Adrenal gland (tissue), 12 donors: ENCODE results near the gene MPEG1. TPM values are rescaled to one million over a fixed set of nuclear protein-coding genes. Genes with fewer than 3 reads are reported as not detected.

Experiments
- DNase-seq, 7 donors: peaks; one replicate each; pipeline ENCODE4 v3.0.0-alpha.2; 2019 to 2020
- H3K27ac ChIP-seq, 5 donors: fragments of 200-600 bp; sonication (generic) in 4 of 5; 1 replicate in 3 of 5; 2 replicates in 2 of 5; pipeline versions ENCODE4 v1.5.1 to v1.8.0; 2016 to 2020; ENCODE audit warnings: mild to moderate bottlenecking in 1 of 5
- H3K27me3 ChIP-seq: fragments of 200-600 bp; 2 replicates; pipeline ENCODE4 v1.8.0; 2021
- H3K36me3 ChIP-seq, 2 donors: fragments of 200-600 bp; replicated peaks in 1 of 2; 1 replicate in 1 of 2; 2 replicates in 1 of 2; pipeline versions ENCODE4 v1.5.1 to v1.8.0; 2018 to 2022
- H3K4me1 ChIP-seq, 2 donors: fragments of 200-600 bp; replicated peaks in 1 of 2; 1 replicate in 1 of 2; 2 replicates in 1 of 2; pipeline versions ENCODE4 v1.5.1 to v1.8.0; 2018 to 2021
- H3K4me3 ChIP-seq, 4 donors: fragments of 200-600 bp; sonication (generic) in 3 of 4; one replicate each; pipeline ENCODE4 v1.5.1; 2016 to 2018
- H3K9me3 ChIP-seq, 3 donors: fragments of 200-600 bp; sonication (generic) in 1 of 3; replicated peaks in 1 of 3; 1 replicate in 2 of 3; 2 replicates in 1 of 3; pipeline versions ENCODE4 v1.5.1 to v1.8.0; 2016 to 2021
- POLR2A ChIP-seq, 2 donors: fragments of 450-650 bp; IDR thresholded peaks; one replicate each; pipeline ENCODE4 v1.6.1; 2017; ENCODE audit warnings: antibody characterized with exemption in 2 of 2, mild to moderate bottlenecking in 2 of 2, moderate library complexity in 1 of 2
- WGBS, 4 donors: extraction: QIAGEN DNeasy Blood & Tissue Kit in 2 of 4; methylation state at CpG; one replicate each; pipeline versions ENCODE4 v1.1.5 to v1.1.7; 2013 to 2017; 5-methylcytosine and 5-hydroxymethylcytosine counted together
- intact Hi-C, 2 donors: fragments of 100-400 bp; cut with DNase I; formaldehyde crosslinking; loops; one replicate each; pipeline versions ENCODE4 v1.14.1 to v1.15.0; 2022 to 2023
- polyA plus RNA-seq, 3 donors: library from polyadenylated mRNA; stranded (reverse); fragments of 200-250 nt in 2 of 3; fragments of 350-450 nt in 1 of 3; fragmentation: Illumina TruSeq in 1 of 3; extraction: RNeasy Lipid Tissue Mini Kit (QIAGEN cat#74804) in 1 of 3; gene quantifications; one replicate each; pipeline ENCODE4 v1.2.3, GENCODE V29; 2013 to 2014
- total RNA-seq, 9 donors: library from RNA; depleted of rRNA in 4 of 9; stranded (reverse); fragments of >200 nt in 4 of 9; fragments of 120-200 nt in 1 of 9; fragmentation: NEBNext Ultra II Directional in 1 of 9; extraction: Animal tissue kit (Norgen Biotek cat#: 25700) in 1 of 9; gene quantifications; one replicate each; pipeline versions ENCODE4 v1.1.0 to v1.2.4, GENCODE V29; 2013 to 2023
- TF ChIP-seq, protein P1 (sequence below), 6 experiments: fragments of 450-650 bp in 4 of 6; fragments of 200-600 bp in 2 of 6; sonication (generic) in 1 of 6; IDR thresholded peaks; 1 replicate in 5 of 6; 2 replicates in 1 of 6; pipeline versions ENCODE4 v1.5.1 to v1.8.0; 2016 to 2021; ENCODE audit warnings: antibody characterized with exemption in 6 of 6, mild to moderate bottlenecking in 2 of 6, moderate library complexity in 1 of 6
- donor health status: healthy with polysubstance abuse.
- donor health status: Bipolar disorder and iron deficiency.
- donor health status: DM: yes; HTN: yes; CAD: no.
- donor health status: DM: no; HTN: no; CAD: no.
- donor health status: DM: no; HTN: no; CAD: no.
- donor health status: DM: yes; HTN: yes; CAD: no.

Gene MPEG1
- total and polyA plus RNA-seq, 12 donors = 4.5 to 54.8 (median 24.0) TPM

DNA sequence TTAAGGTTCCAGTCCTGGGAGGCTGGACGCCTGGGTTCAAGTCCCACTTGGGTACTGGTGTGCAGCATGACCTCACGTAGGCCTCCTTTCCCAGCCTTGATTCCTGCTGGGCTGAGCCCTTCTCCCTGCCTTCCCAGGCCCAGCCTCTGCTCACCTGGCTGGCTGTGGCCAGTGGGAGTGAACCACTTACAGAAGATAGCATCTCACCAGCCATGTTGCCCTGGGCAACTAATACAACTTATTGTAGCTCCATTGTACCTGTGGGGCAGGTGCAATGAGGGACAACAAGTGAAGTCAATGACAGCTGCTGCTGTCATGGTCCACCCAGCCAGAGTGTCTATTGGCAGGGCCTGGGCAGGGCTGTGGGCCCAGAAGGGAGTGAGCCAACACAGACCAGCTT, 48.4 kb upstream of the MPEG1 start:
- WGBS, 4 donors = 76 to 90% (median 88%) methylated on average over 2 of the region's 2 CpGs; no CpG with 5 or more reads in 1 of the 4 donors
- no peak for DNase-seq
- Histone ChIP-seq H3K9me3 (no peaks in the 10 kb centered on the region), H3K27me3 (no peaks in the 10 kb centered on the region), H3K36me3 (no peaks in the 10 kb centered on the region), H3K4me1 (no peaks in the 10 kb centered on the region), H3K27ac (no peak overlapping the region), H3K4me3 (no peak overlapping the region)
- intact Hi-C loops = no loop called here
- TF ChIP-seq, protein P1, sequence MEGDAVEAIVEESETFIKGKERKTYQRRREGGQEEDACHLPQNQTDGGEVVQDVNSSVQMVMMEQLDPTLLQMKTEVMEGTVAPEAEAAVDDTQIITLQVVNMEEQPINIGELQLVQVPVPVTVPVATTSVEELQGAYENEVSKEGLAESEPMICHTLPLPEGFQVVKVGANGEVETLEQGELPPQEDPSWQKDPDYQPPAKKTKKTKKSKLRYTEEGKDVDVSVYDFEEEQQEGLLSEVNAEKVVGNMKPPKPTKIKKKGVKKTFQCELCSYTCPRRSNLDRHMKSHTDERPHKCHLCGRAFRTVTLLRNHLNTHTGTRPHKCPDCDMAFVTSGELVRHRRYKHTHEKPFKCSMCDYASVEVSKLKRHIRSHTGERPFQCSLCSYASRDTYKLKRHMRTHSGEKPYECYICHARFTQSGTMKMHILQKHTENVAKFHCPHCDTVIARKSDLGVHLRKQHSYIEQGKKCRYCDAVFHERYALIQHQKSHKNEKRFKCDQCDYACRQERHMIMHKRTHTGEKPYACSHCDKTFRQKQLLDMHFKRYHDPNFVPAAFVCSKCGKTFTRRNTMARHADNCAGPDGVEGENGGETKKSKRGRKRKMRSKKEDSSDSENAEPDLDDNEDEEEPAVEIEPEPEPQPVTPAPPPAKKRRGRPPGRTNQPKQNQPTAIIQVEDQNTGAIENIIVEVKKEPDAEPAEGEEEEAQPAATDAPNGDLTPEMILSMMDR (IDR thresholded peaks at IDR 0.05) = no peak
- TF ChIP-seq POLR2A (IDR thresholded peaks at IDR 0.05) = no peak

DNA sequence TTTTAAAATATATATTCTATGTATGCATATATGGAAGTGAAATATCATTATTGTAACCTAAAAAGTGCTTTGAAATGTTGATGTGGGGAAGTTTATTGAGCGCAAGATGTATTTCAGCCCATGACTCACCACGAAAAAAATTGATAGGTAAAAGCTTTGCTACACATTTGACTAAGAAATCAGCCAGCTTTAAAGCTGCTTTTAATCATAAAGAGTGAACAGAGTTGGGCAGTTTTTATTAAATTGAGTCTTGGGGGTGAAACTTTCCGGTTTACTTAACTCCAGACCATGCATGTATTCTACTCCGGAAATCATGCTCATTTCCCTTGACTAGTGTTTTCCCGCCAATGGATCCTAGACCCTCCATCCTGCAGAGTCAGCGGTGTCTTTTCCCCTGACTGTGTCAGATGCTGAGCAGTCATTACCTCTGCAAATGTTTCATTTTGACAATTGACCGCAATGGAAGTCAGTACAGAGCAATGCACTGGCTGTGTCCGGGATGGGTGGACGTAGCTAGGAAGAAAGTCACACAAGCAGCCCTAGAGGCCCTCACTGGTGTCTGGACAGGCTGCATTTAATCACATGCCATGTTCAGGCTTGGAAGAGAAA, 47.2 kb upstream of the MPEG1 start:
- no peaks in the 10 kb centered on the region for H3K36me3 ChIP-seq
- H3K4me3 ChIP-seq = no peak overlapping the region
- no peak overlapping the region for H3K27ac ChIP-seq
- no peak for DNase-seq
- no peak for TF ChIP-seq POLR2A (IDR thresholded peaks at IDR 0.05)
- TF ChIP-seq, protein P1 (IDR thresholded peaks at IDR 0.05) = no peak
- intact Hi-C loops = no loop called here
- WGBS, 4 donors = 83 to 87% (median 85%) methylated on average over 9 of the region's 9 CpGs
- H3K4me1 ChIP-seq = no peaks in the 10 kb centered on the region
- no peaks in the 10 kb centered on the region for H3K27me3 ChIP-seq
- H3K9me3 ChIP-seq = no peaks in the 10 kb centered on the region

GRCh38 chr11:59259047-59259446, 46.3 kb upstream of the MPEG1 start:
- Histone ChIP-seq H3K9me3 (no peaks in the 10 kb centered on the region), H3K27me3 (no peaks in the 10 kb centered on the region), H3K4me1 (no peaks in the 10 kb centered on the region), H3K4me3 (no peak overlapping the region), H3K36me3 (no peaks in the 10 kb centered on the region), H3K27ac (no peak overlapping the region)
- 57 to 70% (median 66%) methylated on average over 4 of the region's 4 CpGs for WGBS, 4 donors
- TF ChIP-seq, protein P1 (IDR thresholded peaks at IDR 0.05) = no peak
- TF ChIP-seq POLR2A (IDR thresholded peaks at IDR 0.05) = no peak
- DNase-seq = no peak
- intact Hi-C loops = no loop called here

DNA sequence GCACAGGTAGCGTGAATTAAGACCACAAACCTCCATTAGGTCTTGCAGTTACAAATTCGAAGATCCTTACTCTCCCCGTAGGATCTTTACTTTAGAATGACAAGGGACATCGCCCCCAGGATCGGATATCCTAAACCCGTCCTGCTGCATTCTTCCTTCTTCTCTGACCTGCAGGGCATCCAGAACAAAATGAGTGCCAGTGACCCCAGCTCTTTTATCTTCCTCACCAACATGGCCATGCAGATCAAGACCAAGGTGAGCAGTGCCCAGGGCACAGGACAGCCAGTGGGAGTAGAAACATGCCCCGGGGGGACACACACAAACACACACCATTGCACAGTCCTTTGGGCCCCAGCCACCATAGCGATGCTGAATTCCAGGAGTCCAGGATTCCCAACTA, 42.6 kb upstream of the MPEG1 start:
- intact Hi-C loops = no loop called here
- Histone ChIP-seq H3K36me3 (no peaks in the 10 kb centered on the region), H3K27me3 (no peaks in the 10 kb centered on the region), H3K4me1 (no peaks in the 10 kb centered on the region), H3K4me3 (no peak overlapping the region), H3K9me3 (no peaks in the 10 kb centered on the region), H3K27ac (no peak overlapping the region)
- DNase-seq = no peak
- no peak for TF ChIP-seq POLR2A (IDR thresholded peaks at IDR 0.05)
- TF ChIP-seq, protein P1 (IDR thresholded peaks at IDR 0.05) = no peak
- 62 to 77% (median 71%) methylated on average over 8 of the region's 8 CpGs for WGBS, 4 donors
